GM12878 (cell line): ENCODE data around the gene PRDM7. TPM values are rescaled to one million over a fixed set of nuclear protein-coding genes. Genes with fewer than 3 reads are reported as not detected.
"Not testable (repeated sequence)": the region's sequence is repeated elsewhere in the genome, so short reads cannot be mapped to it uniquely, and the experiment has no call there.

Experiments used
- ATAC-seq: fragments of 200-7000 bp; cut with Tn5 transposase; 3 replicates; pipeline ENCODE4 v1.9.1; 2020; ENCODE audit warnings: mild to moderate bottlenecking, moderate library complexity
- BruUV-seq: library from RNA; stranded (reverse); fragments of 400-500 nt; replicated peaks from 2 replicates; lab custom pipeline; 2021; lab: Mats Ljungman, UMichigan
- CTCF ChIA-PET: fragments of 300-600 bp; sonication (Branson Sonifier 250); formaldehyde crosslinking; extraction: SDS; loops from one replicate; lab custom pipeline; 2021; ENCODE audit warnings: inconsistent platforms; lab: Yijun Ruan, JAX
- POLR2A ChIA-PET: fragments of 350-600 bp; formaldehyde crosslinking; extraction: SDS; loops from one replicate; lab custom pipeline; 2021; ENCODE audit warnings: inconsistent platforms; lab: Charles Lee
- RAD21 ChIA-PET: fragments of 300-600 bp; sonication (Branson Sonifier 250); formaldehyde crosslinking; loops from one replicate; lab custom pipeline; 2023; ENCODE audit warnings: antibody characterized with exemption; ENCODE audit not compliant: unreplicated experiment; lab: Charles Lee
- SMC1A ChIA-PET: fragments of 300-600 bp; sonication (Branson Sonifier 250); formaldehyde crosslinking; loops from one replicate; lab custom pipeline; 2023; ENCODE audit not compliant: unreplicated experiment, uncharacterized antibody; lab: Charles Lee
- DNase-seq: peaks from one replicate; pipeline ENCODE4 v3.0.0-alpha.2; 2011; ENCODE audit warnings: low read depth, low spot score
- FAIRE-seq: peaks from 3 replicates; lab custom pipeline; 2011; peaks lifted over from hg19 to GRCh38; lab: Jason Lieb, UNC
- H2AFZ ChIP-seq: 2 replicates; pipeline ENCODE4 v1.6.0; 2011; ENCODE audit warnings: low read depth, low read length, control low read depth; ENCODE audit not compliant: control insufficient read depth
- H3K27ac ChIP-seq: 2 replicates; pipeline ENCODE4 v1.5.1; 2011; ENCODE audit warnings: control low read depth; ENCODE audit not compliant: control insufficient read depth, insufficient read depth
- H3K27me3 ChIP-seq, 2 experiments: replicated peaks in 1 of 2; 2 replicates each; pipeline versions ENCODE4 v1.6.0 to v1.6.1; 2011; ENCODE audit warnings: low read length in 1 of 2; ENCODE audit not compliant: control insufficient read depth in 2 of 2, insufficient read depth in 2 of 2
- H3K36me3 ChIP-seq, 2 experiments: 2 replicates each; pipeline ENCODE4 v1.5.1; 2011; ENCODE audit warnings: low read length in 1 of 2; ENCODE audit not compliant: control insufficient read depth in 2 of 2, insufficient read depth in 2 of 2
- H3K4me1 ChIP-seq: 2 replicates; pipeline ENCODE4 v1.6.1; 2011; ENCODE audit warnings: mild to moderate bottlenecking, low read length, moderate library complexity, mixed read lengths; ENCODE audit not compliant: control insufficient read depth, insufficient read depth
- H3K4me2 ChIP-seq: 2 replicates; pipeline ENCODE4 v1.6.0; 2011; ENCODE audit warnings: control low read depth; ENCODE audit not compliant: control insufficient read depth, insufficient read depth
- H3K4me3 ChIP-seq: fragments of 200-600 bp; sonication (generic); 2 replicates; pipeline ENCODE4 v1.5.1; 2016
- H3K79me2 ChIP-seq: 2 replicates; pipeline ENCODE4 v1.6.0; 2011; ENCODE audit warnings: low read length; ENCODE audit not compliant: control insufficient read depth, insufficient read depth
- H3K9ac ChIP-seq: 2 replicates; pipeline ENCODE4 v1.8.0; 2011; ENCODE audit warnings: low read length, control low read depth, mixed read lengths; ENCODE audit not compliant: control insufficient read depth, insufficient read depth
- H3K9me3 ChIP-seq: replicated peaks from 3 replicates; pipeline ENCODE4 v1.5.1; 2011; ENCODE audit warnings: mild to moderate bottlenecking, low read length; ENCODE audit not compliant: control insufficient read depth, insufficient read depth
- H4K20me1 ChIP-seq: 2 replicates; pipeline ENCODE4 v1.6.0; 2011; ENCODE audit not compliant: control insufficient read depth, insufficient read depth
- WGBS: methylation state at CpG from one replicate; pipeline ENCODE4 v1.1.6; 2016; ENCODE audit warnings: low lambda C conversion rate; ENCODE audit not compliant: insufficient replicate concordance, insufficient coverage; ENCODE audit errors: missing lambda C conversion rate; 5-methylcytosine and 5-hydroxymethylcytosine counted together
- in situ Hi-C: fragments of 300-500 bp; cut with MboI; formaldehyde crosslinking; loops from 9 replicates; pipeline ENCODE4 v1.14.3; 2018; ENCODE audit warnings: mixed read lengths
- intact Hi-C: fragments of 100-400 bp; cut with micrococcal nuclease; formaldehyde crosslinking; loops from one replicate; pipeline ENCODE4 v1.14.2; 2022; ENCODE audit not compliant: unreplicated experiment
- polyA plus RNA-seq, 11 experiments: library from polyadenylated mRNA; depleted of rRNA in 4 of 11; unstranded in 6 of 11; stranded (reverse) in 5 of 11; fragments of >200 nt; fragmentation: Nextera tagmentation in 4 of 11; fragmentation: Illumina TruSeq in 1 of 11; extraction: Ambion mirVana in 4 of 11; extraction: Trizol in 1 of 11; gene quantifications; 1 replicate in 1 of 11; 2 replicates in 10 of 11; pipeline versions ENCODE4 v1.2.1 to v1.2.3, GENCODE V29; 2011 to 2016; ENCODE audit warnings: inconsistent platforms in 2 of 11, missing spikeins in 2 of 11, low read depth in 1 of 11
- total RNA-seq, 4 experiments: library from RNA; depleted of rRNA in 3 of 4; stranded (reverse); fragments of >200 nt in 3 of 4; fragmentation: Illumina TruSeq in 1 of 4; extraction: Trizol in 1 of 4; gene quantifications; 2 replicates each; pipeline versions ENCODE4 v1.2.1 to v1.2.3, GENCODE V29; 2013 to 2021

PRDM7 gene
- total and polyA plus RNA-seq, 10 of the 15 experiments (the other 5 are each of a cell fraction or from before 2014, with no cell fraction given) = not detected

DNA sequence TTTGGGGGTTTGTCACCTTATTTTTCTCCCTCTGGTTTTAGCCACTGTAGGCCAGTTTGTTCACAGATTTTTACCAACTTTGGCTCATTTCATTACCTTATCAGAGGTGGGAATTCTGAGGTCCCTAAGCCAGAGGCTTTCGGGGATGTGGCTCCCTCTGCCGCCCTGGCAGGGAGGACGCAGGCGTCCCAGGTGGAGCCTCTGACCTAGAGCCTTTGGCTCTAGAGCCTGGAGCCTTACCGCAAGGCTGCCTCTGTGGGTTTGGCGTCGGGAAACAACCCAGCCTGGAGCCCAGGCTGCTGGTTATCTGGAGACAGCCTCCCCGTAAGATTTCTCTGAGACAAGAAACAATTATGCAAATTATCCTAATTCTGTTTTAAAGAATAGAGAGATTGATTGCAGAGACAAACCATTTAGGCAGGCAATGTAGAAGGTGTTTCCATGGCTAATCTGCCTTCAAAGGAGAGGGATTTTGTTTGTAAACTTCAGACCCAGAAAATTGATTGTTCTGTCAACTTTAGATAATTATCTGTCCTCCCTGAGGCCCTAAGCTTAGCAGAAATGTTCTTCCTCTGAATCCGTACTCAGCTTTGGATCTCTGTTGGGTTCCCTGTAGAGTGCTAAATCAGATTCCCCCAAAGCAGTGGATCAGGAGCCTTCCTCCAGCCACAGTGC lies 20.0 kb upstream of the PRDM7 start:
- ATAC-seq, POLR2A ChIA-PET, H3K4me3 ChIP-seq, H3K27me3 ChIP-seq, H4K20me1 ChIP-seq, SMC1A ChIA-PET, H3K4me1 ChIP-seq, CTCF ChIA-PET, H3K9ac ChIP-seq, intact Hi-C loops, H3K4me2 ChIP-seq, H3K36me3 ChIP-seq, H2AFZ ChIP-seq, DNase-seq, BruUV-seq, H3K9me3 ChIP-seq, in situ Hi-C loops, FAIRE-seq, H3K27ac ChIP-seq, H3K79me2 ChIP-seq, RAD21 ChIA-PET: not testable (repeated sequence)
- 47% methylated on average over 9 of the region's 9 CpGs for WGBS

DNA sequence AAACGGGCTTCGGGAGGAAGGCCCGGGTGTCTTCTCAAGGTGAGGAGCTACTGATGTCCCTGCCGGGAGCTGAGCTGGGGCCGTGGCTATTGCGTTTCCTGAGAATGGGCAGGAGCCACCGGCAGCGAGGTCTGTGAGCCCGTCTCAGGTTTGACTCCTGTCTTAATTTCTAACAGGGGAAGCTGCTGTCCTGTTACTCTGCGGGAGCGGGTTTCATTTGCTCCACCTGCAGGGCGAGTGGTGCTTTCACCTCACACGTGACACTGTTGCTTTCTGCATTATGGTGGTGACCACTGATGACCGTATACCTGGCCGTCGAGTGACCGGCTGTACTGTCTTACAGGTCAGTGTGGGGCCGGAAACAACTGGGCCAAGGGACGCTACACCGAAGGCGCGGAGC lies 17.7 kb upstream of the PRDM7 start:
- FAIRE-seq, H3K79me2 ChIP-seq, H2AFZ ChIP-seq, H4K20me1 ChIP-seq, in situ Hi-C loops, H3K4me1 ChIP-seq, SMC1A ChIA-PET, H3K27me3 ChIP-seq, H3K36me3 ChIP-seq, POLR2A ChIA-PET, H3K4me2 ChIP-seq, BruUV-seq, DNase-seq, CTCF ChIA-PET, H3K27ac ChIP-seq, intact Hi-C loops, ATAC-seq, H3K9me3 ChIP-seq, H3K9ac ChIP-seq, H3K4me3 ChIP-seq, RAD21 ChIA-PET: not testable (repeated sequence)
- 55% methylated on average over 19 of the region's 22 CpGs for WGBS

- FAIRE-seq, H3K4me3 ChIP-seq, H4K20me1 ChIP-seq, RAD21 ChIA-PET, H3K36me3 ChIP-seq, in situ Hi-C loops, H3K9me3 ChIP-seq, H3K4me2 ChIP-seq, BruUV-seq, H3K27ac ChIP-seq, ATAC-seq, H3K27me3 ChIP-seq, SMC1A ChIA-PET, H3K9ac ChIP-seq, H2AFZ ChIP-seq, POLR2A ChIA-PET, intact Hi-C loops, H3K4me1 ChIP-seq, H3K79me2 ChIP-seq, CTCF ChIA-PET, DNase-seq: not testable (repeated sequence)
- WGBS = 78% methylated on average over 5 of the region's 35 CpGs
Observed at GRCh38 chr16:90094296-90094695, 17.2 kb upstream of the PRDM7 start.

- BruUV-seq, H4K20me1 ChIP-seq, H3K9me3 ChIP-seq, CTCF ChIA-PET, in situ Hi-C loops, RAD21 ChIA-PET, H3K9ac ChIP-seq, H2AFZ ChIP-seq, H3K36me3 ChIP-seq, FAIRE-seq, H3K79me2 ChIP-seq, H3K4me2 ChIP-seq, H3K27me3 ChIP-seq, H3K27ac ChIP-seq, DNase-seq, SMC1A ChIA-PET, ATAC-seq, H3K4me1 ChIP-seq, intact Hi-C loops, POLR2A ChIA-PET, H3K4me3 ChIP-seq: not testable (repeated sequence)
- WGBS = 76% methylated on average over 22 of the region's 30 CpGs
Observed at GRCh38 chr16:90093799-90094198, 16.7 kb upstream of the PRDM7 start.
